ENCODE results near the gene CDH2. TPM values are rescaled to one million over a fixed set of nuclear protein-coding genes. Genes with fewer than 3 reads are reported as not detected.

The CDH2 gene
- polyA plus RNA-seq, 1 donor from 2014 or later = 199 TPM

GRCh38 chr18:28062443-28062842, 114.5 kb downstream of the CDH2 start:
- H3K9me3 ChIP-seq (ENCODE audit: low read length) = no peaks in the 10 kb centered on the region
- H4K20me1 ChIP-seq (ENCODE audit: insufficient read depth) = peaks cover 6% of the 10 kb centered on the region
- H3K36me3 ChIP-seq (ENCODE audit: insufficient read depth, low read length) = no peaks in the 10 kb centered on the region
- H3K27me3 ChIP-seq (ENCODE audit: insufficient read depth, low read depth, low read length) = no peaks in the 10 kb centered on the region
- TF ChIP-seq, protein P1, sequence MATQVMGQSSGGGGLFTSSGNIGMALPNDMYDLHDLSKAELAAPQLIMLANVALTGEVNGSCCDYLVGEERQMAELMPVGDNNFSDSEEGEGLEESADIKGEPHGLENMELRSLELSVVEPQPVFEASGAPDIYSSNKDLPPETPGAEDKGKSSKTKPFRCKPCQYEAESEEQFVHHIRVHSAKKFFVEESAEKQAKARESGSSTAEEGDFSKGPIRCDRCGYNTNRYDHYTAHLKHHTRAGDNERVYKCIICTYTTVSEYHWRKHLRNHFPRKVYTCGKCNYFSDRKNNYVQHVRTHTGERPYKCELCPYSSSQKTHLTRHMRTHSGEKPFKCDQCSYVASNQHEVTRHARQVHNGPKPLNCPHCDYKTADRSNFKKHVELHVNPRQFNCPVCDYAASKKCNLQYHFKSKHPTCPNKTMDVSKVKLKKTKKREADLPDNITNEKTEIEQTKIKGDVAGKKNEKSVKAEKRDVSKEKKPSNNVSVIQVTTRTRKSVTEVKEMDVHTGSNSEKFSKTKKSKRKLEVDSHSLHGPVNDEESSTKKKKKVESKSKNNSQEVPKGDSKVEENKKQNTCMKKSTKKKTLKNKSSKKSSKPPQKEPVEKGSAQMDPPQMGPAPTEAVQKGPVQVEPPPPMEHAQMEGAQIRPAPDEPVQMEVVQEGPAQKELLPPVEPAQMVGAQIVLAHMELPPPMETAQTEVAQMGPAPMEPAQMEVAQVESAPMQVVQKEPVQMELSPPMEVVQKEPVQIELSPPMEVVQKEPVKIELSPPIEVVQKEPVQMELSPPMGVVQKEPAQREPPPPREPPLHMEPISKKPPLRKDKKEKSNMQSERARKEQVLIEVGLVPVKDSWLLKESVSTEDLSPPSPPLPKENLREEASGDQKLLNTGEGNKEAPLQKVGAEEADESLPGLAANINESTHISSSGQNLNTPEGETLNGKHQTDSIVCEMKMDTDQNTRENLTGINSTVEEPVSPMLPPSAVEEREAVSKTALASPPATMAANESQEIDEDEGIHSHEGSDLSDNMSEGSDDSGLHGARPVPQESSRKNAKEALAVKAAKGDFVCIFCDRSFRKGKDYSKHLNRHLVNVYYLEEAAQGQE (IDR thresholded peaks at IDR 0.05; ENCODE audit: borderline replicate concordance) = no peak
- TF ChIP-seq SMC3 (conservative IDR thresholded peaks at IDR 0.05; ENCODE audit: poor library complexity) = no peak
- no peak for TF ChIP-seq RAD21 (conservative IDR thresholded peaks at IDR 0.05)
- no peak for TF ChIP-seq EP300 (conservative IDR thresholded peaks at IDR 0.05; ENCODE audit: poor library complexity, severe bottlenecking)
- no peak for TF ChIP-seq CTCF (IDR thresholded peaks at IDR 0.05; ENCODE audit: poor library complexity, severe bottlenecking)
- no peak for TF ChIP-seq TAF1 (IDR thresholded peaks at IDR 0.05; ENCODE audit: low read depth)
- TF ChIP-seq EZH2 (IDR thresholded peaks at IDR 0.05; ENCODE audit: borderline replicate concordance, insufficient read depth, low read length, poor library complexity, severe bottlenecking) = no peak
- TF ChIP-seq MXI1 (conservative IDR thresholded peaks at IDR 0.05; ENCODE audit: poor library complexity, severe bottlenecking) = no peak
- TF ChIP-seq POLR2AphosphoS5 (IDR thresholded peaks at IDR 0.05) = no peak
- no peak overlapping the region for H3K4me2 ChIP-seq (ENCODE audit: low read length)
- peaks cover 4% of the 10 kb centered on the region for H3F3A ChIP-seq (ENCODE audit: insufficient read depth, low read length, poor library complexity, severe bottlenecking)
- H3K79me2 ChIP-seq (replicated peaks; ENCODE audit: insufficient read depth, low read length) = peaks cover 99% of the 10 kb centered on the region
- no peaks in the 10 kb centered on the region for H3K9me2 ChIP-seq (ENCODE audit: insufficient read depth, low read length)
- H2AFZ ChIP-seq (ENCODE audit: low read depth, low read length) = no peak overlapping the region
- H3K9ac ChIP-seq (ENCODE audit: low read length) = no peak overlapping the region
- no peak overlapping the region for H3K27ac ChIP-seq (ENCODE audit: low read length)
- H3K4me3 ChIP-seq (ENCODE audit: low read length) = no peak overlapping the region

- Histone ChIP-seq H4K20me1 (ENCODE audit: insufficient read depth) (peaks cover 6% of the 10 kb centered on the region), H3F3A (ENCODE audit: insufficient read depth, low read length, poor library complexity, severe bottlenecking) (peaks cover 2% of the 10 kb centered on the region), H3K9ac (ENCODE audit: low read length) (no peak overlapping the region), H3K27me3 (ENCODE audit: insufficient read depth, low read depth, low read length) (no peaks in the 10 kb centered on the region), H3K9me2 (ENCODE audit: insufficient read depth, low read length) (no peaks in the 10 kb centered on the region), H3K27ac (ENCODE audit: low read length) (no peak overlapping the region), H2AFZ (ENCODE audit: low read depth, low read length) (no peak overlapping the region), H3K9me3 (ENCODE audit: low read length) (no peaks in the 10 kb centered on the region), H3K36me3 (ENCODE audit: insufficient read depth, low read length) (no peaks in the 10 kb centered on the region), H3K79me2 (replicated peaks; ENCODE audit: insufficient read depth, low read length) (peaks cover 99% of the 10 kb centered on the region), H3K4me2 (ENCODE audit: low read length) (no peak overlapping the region), H3K4me3 (ENCODE audit: low read length) (no peak overlapping the region)
- TF ChIP-seq SMC3 (conservative IDR thresholded peaks at IDR 0.05; ENCODE audit: poor library complexity) (no peak), TAF1 (IDR thresholded peaks at IDR 0.05; ENCODE audit: low read depth) (no peak), POLR2AphosphoS5 (IDR thresholded peaks at IDR 0.05) (no peak), EZH2 (IDR thresholded peaks at IDR 0.05; ENCODE audit: borderline replicate concordance, insufficient read depth, low read length, poor library complexity, severe bottlenecking) (no peak), EP300 (conservative IDR thresholded peaks at IDR 0.05; ENCODE audit: poor library complexity, severe bottlenecking) (no peak), RAD21 (conservative IDR thresholded peaks at IDR 0.05) (no peak), MXI1 (conservative IDR thresholded peaks at IDR 0.05; ENCODE audit: poor library complexity, severe bottlenecking) (no peak), CTCF (IDR thresholded peaks at IDR 0.05; ENCODE audit: poor library complexity, severe bottlenecking) (no peak)
- TF ChIP-seq, protein P1 (IDR thresholded peaks at IDR 0.05; ENCODE audit: borderline replicate concordance) = no peak
Measured at GRCh38 chr18:28059861-28060260, 117.1 kb downstream of the CDH2 start.
